ENCODE results near the gene ZFTA.
"Not testable (repeated sequence)": the region's sequence is repeated elsewhere in the genome, so short reads cannot be mapped to it uniquely, and the experiment has no call there.

The ZFTA gene

GRCh38 chr11:63771741-63772318 is 3.3 kb upstream of the ZFTA start:
- DNase-seq, result not testable (repeated sequence)

DNA sequence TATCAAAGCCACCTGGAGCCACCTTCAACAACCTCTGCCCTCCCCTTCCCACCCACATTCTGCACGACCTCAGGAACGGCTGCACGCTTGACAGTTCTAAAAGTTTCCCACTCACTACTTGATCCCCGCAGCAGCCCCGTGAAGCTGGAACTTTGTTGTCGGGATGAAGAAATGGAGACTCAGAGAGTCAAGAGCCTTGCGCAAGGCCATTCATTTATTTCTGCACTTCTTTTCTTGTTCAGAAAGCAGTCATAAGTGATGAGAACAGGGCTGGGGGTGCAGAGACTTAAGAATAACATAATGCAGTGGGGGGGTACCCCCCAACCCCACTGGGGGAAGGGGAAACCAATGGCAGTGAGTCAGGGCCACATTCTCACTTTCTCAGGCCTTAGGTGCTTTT is 2.2 kb upstream of the ZFTA start:
- no peak for DNase-seq

DNA sequence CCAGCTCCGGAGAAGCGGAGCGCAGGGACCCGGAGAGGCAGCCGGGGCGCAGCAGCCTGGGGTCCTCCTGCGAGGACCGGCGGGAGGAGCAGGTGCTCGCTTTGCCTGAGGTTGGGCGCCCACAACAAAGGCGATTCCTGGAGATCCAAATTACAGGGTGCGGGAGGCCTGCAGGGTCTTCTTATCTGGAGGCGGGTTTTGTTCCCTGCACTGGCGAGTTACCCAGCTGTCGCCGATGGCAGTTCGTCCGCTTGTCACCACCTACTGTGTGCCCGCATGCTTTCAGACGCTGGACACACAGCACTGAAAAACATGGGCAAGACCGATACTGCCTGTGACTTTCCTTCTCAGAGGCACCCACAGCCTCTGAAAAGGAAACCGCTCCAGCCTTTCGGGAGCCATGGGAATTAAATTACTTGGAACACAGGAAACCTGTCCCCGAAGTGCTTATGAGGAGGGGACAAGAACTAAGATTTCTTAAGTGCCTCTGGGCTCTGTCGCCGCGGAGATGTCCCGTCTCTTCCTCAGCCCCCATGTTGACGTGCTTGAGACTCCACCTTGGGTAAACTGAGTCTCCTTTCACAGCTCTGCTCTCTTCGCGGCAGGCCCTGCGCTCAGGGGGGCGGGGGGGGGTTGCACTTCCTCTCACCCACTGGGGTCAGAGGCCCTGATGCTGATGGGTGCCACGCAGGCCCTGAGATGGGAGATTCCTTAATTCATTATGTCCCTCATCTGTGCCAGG is 1.3 kb upstream of the ZFTA start:
- DNase-seq, result no peak

DNA sequence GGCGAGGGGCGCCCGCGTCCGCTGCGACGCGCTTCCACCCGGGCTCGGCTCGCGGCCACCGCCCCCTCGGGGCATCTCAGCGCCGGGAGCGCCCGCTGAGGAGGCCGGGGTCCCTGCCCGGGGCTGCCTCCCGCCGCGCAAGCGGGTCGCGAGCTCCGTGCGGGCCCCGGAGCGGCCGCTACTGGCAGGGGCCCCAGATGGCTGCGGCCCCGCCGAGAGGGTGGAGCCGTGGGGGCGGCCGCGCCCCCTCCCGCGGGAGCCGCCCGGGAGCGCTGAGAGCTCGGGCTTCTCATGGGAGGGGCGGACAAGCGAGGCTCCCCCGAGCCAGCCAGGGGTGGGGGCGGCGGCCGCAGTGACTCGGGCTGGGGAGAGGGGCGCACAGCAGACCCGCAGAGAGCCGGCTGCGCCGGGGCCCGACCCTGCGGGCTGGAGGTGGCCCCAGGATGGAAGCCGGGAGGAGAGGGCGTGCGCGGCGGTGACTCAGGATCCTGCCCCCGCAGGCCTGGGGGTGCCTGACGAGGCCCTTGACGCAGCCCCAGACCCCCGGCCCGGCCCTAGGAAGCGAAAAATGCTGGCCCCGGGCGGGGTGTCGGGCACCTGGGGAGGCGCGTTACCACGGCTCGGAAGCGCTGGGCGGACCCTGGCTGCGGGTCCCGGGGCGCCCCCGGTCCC is 603 bp upstream of the ZFTA start:
- no peak for DNase-seq

GRCh38 chr11:63767565-63768236 is 874 bp downstream of the ZFTA start:
- DNase-seq, result peak; percentile 25

- DNase-seq, result no peak
Measured at GRCh38 chr11:63767267-63767564, 1.4 kb downstream of the ZFTA start.

- DNase-seq, result no peak
Measured at GRCh38 chr11:63766531-63767235, 1.9 kb downstream of the ZFTA start.

- no peak for DNase-seq
Measured at GRCh38 chr11:63765688-63766241, 2.8 kb downstream of the ZFTA start.

DNA sequence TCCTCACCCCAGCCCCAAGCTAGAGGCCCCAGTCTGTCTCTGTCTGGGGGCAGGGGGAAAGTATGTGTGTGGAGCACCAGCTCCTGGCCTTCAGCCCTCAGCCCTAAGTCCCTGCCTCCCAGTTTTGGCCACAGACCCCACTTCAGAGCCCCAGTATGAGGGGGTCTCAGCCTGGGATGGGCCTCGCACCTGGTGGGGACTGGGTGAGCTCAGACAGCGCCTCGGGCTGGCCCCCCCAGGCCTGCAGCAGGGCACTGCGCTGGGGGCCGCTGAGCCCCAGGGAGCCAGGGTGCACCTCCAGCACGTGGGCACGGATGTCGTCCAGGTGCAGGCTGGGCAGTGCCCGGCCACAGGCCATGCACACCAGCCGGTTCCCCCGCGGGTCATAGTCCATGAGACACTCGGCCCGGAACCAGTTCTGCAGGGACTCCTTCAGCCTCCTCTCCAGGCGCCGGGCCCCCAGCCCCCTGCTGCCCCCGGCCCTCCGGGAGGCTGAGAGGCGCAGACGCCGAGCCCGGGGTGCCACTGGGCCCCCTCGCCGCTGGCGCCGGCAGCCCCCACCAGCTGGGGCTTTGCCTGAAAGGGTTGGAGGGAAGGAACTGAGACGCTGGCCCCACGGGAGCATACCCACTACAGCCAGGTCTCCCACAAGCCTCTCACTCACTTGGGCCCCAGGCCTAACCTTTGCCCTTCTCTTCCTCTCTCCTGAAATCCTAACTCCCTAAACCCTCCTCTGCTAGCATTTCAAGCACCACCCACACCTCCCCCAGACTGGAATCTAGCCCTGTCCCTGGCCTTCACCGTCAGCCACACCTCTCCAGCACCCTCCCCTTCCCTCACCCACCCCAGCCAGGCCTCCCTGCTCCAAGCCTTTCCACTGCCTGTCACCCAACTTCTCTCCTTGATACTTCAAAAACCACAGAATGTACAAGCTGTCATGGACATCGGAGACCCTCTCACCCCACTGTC is 3.6 kb downstream of the ZFTA start:
- DNase-seq, result no peak

DNA sequence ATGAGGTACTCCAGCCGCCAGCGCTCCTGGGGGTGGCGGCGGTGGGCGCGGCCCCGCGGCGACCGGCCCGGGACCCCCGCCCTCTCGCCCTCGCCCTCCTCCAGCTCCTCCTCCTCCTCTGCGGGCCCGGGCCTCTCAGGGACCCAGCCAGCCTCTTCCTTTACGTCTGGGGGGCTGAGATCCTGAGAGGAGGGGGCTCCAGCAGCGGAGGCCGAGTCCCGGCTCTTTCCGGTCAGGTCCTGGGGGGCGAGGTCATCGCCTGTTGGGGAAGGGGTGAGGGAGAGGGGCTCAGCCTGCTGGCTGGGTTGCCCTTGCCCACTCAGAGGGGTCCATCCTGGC is 4.3 kb downstream of the ZFTA start:
- no peak for DNase-seq

GRCh38 chr11:63763496-63764339 is 4.9 kb downstream of the ZFTA start:
- no peak for DNase-seq

- DNase-seq, result no peak
Measured at GRCh38 chr11:63762654-63763495, 5.7 kb downstream of the ZFTA start.

DNA sequence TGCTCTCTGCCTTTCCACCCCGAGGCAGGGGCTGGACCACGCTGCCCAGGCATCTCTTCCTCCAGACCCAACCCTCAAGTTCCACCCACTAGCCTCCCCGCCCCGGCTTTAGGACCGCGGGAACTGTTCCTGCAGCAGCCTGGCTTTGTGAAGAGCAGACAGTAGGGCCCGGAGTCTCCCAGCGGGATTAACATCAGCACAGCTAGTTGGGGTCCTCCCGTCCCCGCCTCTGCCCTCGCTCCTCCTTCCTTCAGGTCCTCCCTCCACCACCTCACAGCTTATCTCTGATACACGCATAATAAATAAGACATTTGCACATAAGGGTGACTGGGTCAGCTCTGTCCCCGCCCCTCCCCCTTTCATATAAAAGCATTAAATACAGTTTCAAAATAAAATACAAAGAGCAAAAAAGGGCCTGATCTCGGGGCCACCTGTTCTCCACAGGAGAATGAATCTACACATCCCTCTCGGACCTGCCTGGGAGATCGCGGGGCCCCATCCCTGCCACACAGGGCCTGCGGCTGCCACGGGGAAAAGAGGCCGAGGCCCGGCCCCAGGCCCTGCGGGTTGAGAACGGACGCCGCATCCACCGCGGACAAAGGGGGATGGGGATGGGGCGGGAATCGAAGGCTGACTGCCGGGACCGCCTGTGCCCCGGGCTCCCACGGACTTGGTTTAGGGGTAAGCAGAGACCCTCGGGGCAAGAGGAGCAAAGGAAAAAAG is 6.5 kb downstream of the ZFTA start:
- no peak for DNase-seq

DNA sequence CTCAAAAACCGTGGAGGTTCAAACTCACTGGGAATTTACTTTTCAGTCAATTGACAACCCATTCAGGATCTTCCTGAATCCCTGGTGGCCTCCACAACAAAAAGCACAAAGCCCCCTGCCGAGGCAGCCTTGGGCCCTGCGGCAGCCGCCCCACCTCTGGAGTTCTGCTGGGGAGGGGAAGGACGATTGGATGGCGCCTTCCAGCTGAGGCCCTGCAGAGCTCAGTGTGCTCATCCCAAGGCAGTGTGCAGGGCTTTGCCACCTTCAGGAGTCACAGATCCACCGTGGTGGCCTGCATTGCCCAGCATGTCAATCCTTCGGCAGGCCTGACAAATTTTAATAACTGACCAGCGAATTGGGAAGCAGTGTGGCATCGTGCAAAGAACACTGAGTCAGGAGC is 7.4 kb downstream of the ZFTA start:
- no peak for DNase-seq

- DNase-seq, result no peak
Measured at GRCh38 chr11:63760487-63761079, 8.0 kb downstream of the ZFTA start.

DNA sequence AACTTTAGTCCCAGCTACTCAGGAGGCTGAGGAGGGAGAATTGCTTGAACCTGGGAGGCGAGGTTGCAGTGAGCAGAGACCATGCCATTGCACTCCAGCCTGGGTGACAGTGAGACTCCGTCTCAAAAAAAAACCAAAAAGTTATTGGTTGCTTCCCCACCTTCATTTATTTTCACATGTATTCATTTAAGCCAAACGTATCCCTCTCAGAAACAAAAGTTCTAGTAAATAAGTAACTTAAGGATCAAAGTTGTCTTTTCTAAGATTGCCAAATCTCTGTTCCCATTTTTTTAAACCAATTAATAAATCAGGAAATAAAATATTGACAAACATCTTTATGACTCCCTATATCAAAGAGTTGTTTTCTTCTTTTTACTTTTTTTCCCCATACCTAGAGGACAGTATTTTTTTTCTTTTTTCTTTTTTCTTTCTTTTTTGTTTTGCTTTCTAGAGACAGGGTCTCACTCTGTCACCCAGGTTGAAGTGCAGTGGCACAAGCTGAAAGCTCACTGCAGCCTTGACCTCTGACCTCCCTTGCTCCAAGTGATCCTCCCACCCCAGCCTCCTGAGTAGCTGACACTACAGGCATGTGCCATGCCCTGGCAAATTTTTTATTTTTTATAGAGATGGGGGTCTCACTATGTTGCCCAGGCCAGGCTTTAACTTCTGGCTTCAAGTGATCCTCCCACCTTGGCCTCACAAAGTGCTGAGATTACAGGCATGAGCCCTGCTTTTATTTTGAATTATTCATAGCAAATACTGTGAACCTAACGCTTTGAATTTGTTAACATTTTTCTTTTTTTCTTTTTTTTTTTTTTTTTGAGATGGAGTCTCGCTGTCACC is 11.4 kb downstream of the ZFTA start:
- DNase-seq, result no peak

DNA sequence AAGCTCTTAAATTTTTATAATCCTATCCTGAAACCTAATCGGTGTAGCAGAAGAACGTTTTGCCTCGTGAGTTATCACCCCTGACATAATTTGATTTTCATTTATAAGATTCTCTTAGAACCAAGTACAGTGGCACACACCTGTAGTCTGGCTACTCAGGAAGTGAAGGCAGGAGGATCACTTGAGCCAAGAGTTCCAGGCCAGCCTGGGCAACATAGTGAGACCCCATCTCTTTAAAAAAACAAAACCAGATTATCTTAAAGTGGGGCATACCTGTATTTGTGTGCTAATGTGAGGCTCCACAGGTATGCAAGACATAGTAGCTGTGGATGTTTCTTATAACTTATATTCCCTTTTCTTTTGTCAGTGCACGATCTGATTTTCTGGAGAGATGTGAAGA is 19.0 kb downstream of the ZFTA start:
- no peak for DNase-seq

GRCh38 chr11:63747011-63747410 is 21.6 kb downstream of the ZFTA start:
- DNase-seq, result no peak

Data from NCI-H1694 treated with DMSO at 0.1 percent for 48 hours (cell line).